ENCODE results near the gene BBX.

Gene BBX

DNA sequence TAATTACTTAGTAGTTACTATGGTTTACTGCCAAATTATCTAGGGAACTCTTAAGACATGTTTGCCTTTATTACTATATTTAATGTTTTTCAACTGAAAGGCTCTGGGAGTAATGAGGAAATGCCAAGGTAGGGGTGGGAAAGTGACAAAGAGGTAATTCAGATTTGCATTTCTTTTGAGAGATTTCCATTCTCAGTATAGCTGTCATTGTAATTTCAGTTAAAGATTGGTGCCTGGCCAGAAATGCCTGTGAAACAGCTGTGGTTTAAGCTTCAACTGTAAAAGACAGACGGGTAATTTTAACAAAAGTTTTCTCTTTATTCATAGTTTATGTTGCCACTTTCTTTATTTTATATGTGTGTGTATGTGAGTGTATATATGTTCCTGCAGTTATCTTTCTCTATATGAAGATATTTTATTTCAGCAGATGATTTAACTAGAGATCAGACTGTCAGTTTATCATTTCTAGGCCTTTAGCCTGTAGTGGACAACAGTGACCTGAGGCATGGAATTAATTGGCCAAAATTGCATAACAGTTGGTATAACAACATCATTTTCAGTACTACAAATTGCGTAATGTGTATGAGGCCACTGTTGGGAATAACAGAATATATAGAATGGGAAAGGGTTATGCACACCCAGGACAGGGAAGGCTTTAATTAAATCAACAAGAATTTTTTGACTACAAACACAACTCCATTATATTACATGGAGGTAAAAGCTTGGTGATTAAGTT, 119.0 kb downstream of the BBX start:
- Histone ChIP-seq H3K27me3 (ENCODE audit: control insufficient read depth in 3 of 3, insufficient read depth in 3 of 3, low read depth in 1 of 3, low read length in 3 of 3) (no peaks in the 10 kb centered on the region), H3K79me1 (ENCODE audit: low read depth, low read length) (no peaks in the 10 kb centered on the region), H2BK15ac (ENCODE audit: low read length) (no peak overlapping the region), H2BK5ac (ENCODE audit: low read length) (no peak overlapping the region), H4K91ac (ENCODE audit: low read depth, low read length, poor library complexity) (no peak overlapping the region), H3K18ac (ENCODE audit: low read length) (no peak overlapping the region), H3K14ac (ENCODE audit: low read length) (no peak overlapping the region), H3K4ac (ENCODE audit: low read length) (no peak overlapping the region), H2AFZ (ENCODE audit: low read length) (no peak overlapping the region), H3K4me3 (ENCODE audit: low read length in 2 of 2) (no peak overlapping the region), H3K4me2 (ENCODE audit: insufficient read depth, low read length, poor library complexity, severe bottlenecking) (no peak overlapping the region), H3K36me3 (replicated peaks in 1 of 2; ENCODE audit: control insufficient read depth in 2 of 2, insufficient read depth in 2 of 2, low read length in 2 of 2) (no peaks in the 10 kb centered on the region), H3K27ac (replicated peaks; ENCODE audit: low read length) (no peak overlapping the region), H4K8ac (ENCODE audit: low read depth, low read length) (no peak overlapping the region), H3K9ac (ENCODE audit: low read depth, low read length, poor library complexity) (no peak overlapping the region), H3K4me1 (ENCODE audit: control insufficient read depth in 2 of 2, insufficient read depth in 1 of 2, low read depth in 1 of 2, low read length in 2 of 2) (peaks cover 4 to 5% of the 10 kb centered on the region in 2 donors), H3K9me3 (replicated peaks in 1 of 2; ENCODE audit: control insufficient read depth in 2 of 2, insufficient read depth in 1 of 2, low read depth in 1 of 2, low read length in 2 of 2) (no peaks in the 10 kb centered on the region), H2BK12ac (ENCODE audit: low read length) (no peak overlapping the region), H2BK120ac (ENCODE audit: low read depth, low read length) (no peak overlapping the region), H3K23ac (ENCODE audit: low read depth, low read length, poor library complexity) (no peak overlapping the region), H2AK5ac (ENCODE audit: low read depth, low read length) (no peak overlapping the region)
- no CpG with 5 or more reads among the region's 2 CpGs for WGBS, 2 donors (ENCODE audit: extremely low coverage in 2 of 2, insufficient read length in 2 of 2, insufficient replicate concordance in 1 of 2)
- no peak for DNase-seq (ENCODE audit: low spot score)

DNA sequence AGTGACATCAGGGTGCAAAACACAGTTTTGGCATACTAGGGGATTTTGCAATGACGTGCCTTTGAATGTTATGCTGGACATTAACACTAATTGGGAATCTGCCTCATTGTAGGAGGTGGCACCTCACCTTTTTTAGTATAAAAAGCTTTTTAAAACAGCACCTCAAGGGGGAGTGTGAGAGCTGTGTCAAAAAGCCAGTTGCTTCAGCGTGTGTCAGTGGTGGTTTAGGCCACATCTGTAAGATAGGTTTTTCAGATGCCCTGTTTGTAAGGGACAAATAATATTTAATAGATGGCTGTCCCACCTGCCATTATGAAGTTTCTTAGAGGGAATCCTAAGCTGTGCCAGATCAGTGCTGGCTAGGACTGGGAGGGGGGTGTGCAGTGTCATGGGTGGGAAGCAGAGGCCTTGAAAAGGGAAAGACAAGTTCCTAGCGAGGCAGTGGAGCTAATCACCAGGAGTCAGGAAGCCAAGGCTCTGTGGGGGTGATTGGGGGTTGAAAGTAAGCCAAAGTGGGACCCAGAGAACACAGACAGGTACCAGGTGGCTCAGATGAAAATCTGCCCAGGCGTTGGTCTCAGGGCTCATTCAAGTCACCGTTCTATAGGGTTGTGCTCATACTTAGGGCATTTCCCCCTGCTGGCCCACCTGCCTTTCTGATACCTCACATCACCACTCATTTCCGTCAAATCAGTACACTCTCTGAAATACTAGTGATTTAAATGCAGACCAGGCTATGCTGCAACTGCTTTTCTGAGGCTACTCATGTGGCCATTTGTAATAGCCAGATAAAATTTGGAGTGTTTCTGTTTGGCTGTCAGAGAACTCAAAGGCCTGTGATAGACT, 120.5 kb downstream of the BBX start:
- Histone ChIP-seq H3K18ac (ENCODE audit: low read length) (peak overlapping the region; percentile 16), H3K36me3 (replicated peaks in 1 of 2; ENCODE audit: control insufficient read depth in 2 of 2, insufficient read depth in 2 of 2, low read length in 2 of 2) (peaks cover 0 to 6% of the 10 kb centered on the region in 2 donors), H4K8ac (ENCODE audit: low read depth, low read length) (no peak overlapping the region), H3K4me1 (ENCODE audit: control insufficient read depth in 2 of 2, insufficient read depth in 1 of 2, low read depth in 1 of 2, low read length in 2 of 2) (peaks cover 4 to 5% of the 10 kb centered on the region in 2 donors), H3K9me3 (replicated peaks in 1 of 2; ENCODE audit: control insufficient read depth in 2 of 2, insufficient read depth in 1 of 2, low read depth in 1 of 2, low read length in 2 of 2) (no peaks in the 10 kb centered on the region), H3K4ac (ENCODE audit: low read length) (no peak overlapping the region), H3K4me2 (ENCODE audit: insufficient read depth, low read length, poor library complexity, severe bottlenecking) (no peak overlapping the region), H3K14ac (ENCODE audit: low read length) (peak overlapping the region; percentile 13), H2BK15ac (ENCODE audit: low read length) (no peak overlapping the region), H3K4me3 (ENCODE audit: low read length in 2 of 2) (no peak overlapping the region), H3K27me3 (ENCODE audit: control insufficient read depth in 3 of 3, insufficient read depth in 3 of 3, low read depth in 1 of 3, low read length in 3 of 3) (no peaks in the 10 kb centered on the region), H2BK5ac (ENCODE audit: low read length) (no peak overlapping the region), H2BK12ac (ENCODE audit: low read length) (no peak overlapping the region), H3K9ac (ENCODE audit: low read depth, low read length, poor library complexity) (no peak overlapping the region), H2AK5ac (ENCODE audit: low read depth, low read length) (no peak overlapping the region), H2BK120ac (ENCODE audit: low read depth, low read length) (no peak overlapping the region), H3K23ac (ENCODE audit: low read depth, low read length, poor library complexity) (no peak overlapping the region), H3K27ac (replicated peaks; ENCODE audit: low read length) (no peak overlapping the region), H2AFZ (ENCODE audit: low read length) (no peak overlapping the region), H3K79me1 (ENCODE audit: low read depth, low read length) (no peaks in the 10 kb centered on the region), H4K91ac (ENCODE audit: low read depth, low read length, poor library complexity) (no peak overlapping the region)
- no CpG with 5 or more reads among the region's 6 CpGs for WGBS, 2 donors (ENCODE audit: extremely low coverage in 2 of 2, insufficient read length in 2 of 2, insufficient replicate concordance in 1 of 2)
- DNase-seq (ENCODE audit: low spot score): no peak

GRCh38 chr3:107644631-107645030, 121.9 kb downstream of the BBX start:
- Histone ChIP-seq H3K14ac (ENCODE audit: low read length) (no peak overlapping the region), H3K18ac (ENCODE audit: low read length) (no peak overlapping the region), H4K91ac (ENCODE audit: low read depth, low read length, poor library complexity) (no peak overlapping the region), H3K9ac (ENCODE audit: low read depth, low read length, poor library complexity) (no peak overlapping the region), H3K27me3 (ENCODE audit: control insufficient read depth in 3 of 3, insufficient read depth in 3 of 3, low read depth in 1 of 3, low read length in 3 of 3) (no peaks in the 10 kb centered on the region), H3K9me3 (replicated peaks in 1 of 2; ENCODE audit: control insufficient read depth in 2 of 2, insufficient read depth in 1 of 2, low read depth in 1 of 2, low read length in 2 of 2) (peaks cover 0 to 7% of the 10 kb centered on the region in 2 donors), H2BK12ac (ENCODE audit: low read length) (no peak overlapping the region), H2BK5ac (ENCODE audit: low read length) (no peak overlapping the region), H2AK5ac (ENCODE audit: low read depth, low read length) (no peak overlapping the region), H2AFZ (ENCODE audit: low read length) (no peak overlapping the region), H3K23ac (ENCODE audit: low read depth, low read length, poor library complexity) (no peak overlapping the region), H3K4me3 (ENCODE audit: low read length in 2 of 2) (no peak overlapping the region), H3K4me1 (ENCODE audit: control insufficient read depth in 2 of 2, insufficient read depth in 1 of 2, low read depth in 1 of 2, low read length in 2 of 2) (peaks cover 4 to 5% of the 10 kb centered on the region in 2 donors), H2BK120ac (ENCODE audit: low read depth, low read length) (no peak overlapping the region), H3K4me2 (ENCODE audit: insufficient read depth, low read length, poor library complexity, severe bottlenecking) (no peak overlapping the region), H3K79me1 (ENCODE audit: low read depth, low read length) (no peaks in the 10 kb centered on the region), H3K27ac (replicated peaks; ENCODE audit: low read length) (no peak overlapping the region), H3K4ac (ENCODE audit: low read length) (no peak overlapping the region), H2BK15ac (ENCODE audit: low read length) (no peak overlapping the region), H4K8ac (ENCODE audit: low read depth, low read length) (no peak overlapping the region), H3K36me3 (replicated peaks in 1 of 2; ENCODE audit: control insufficient read depth in 2 of 2, insufficient read depth in 2 of 2, low read length in 2 of 2) (peaks cover 0 to 14% of the 10 kb centered on the region in 2 donors)
- WGBS, 2 donors (ENCODE audit: extremely low coverage in 2 of 2, insufficient read length in 2 of 2, insufficient replicate concordance in 1 of 2): no CpG with 5 or more reads among the region's 3 CpGs
- no peak for DNase-seq (ENCODE audit: low spot score)

GRCh38 chr3:107650788-107651187, 128.0 kb downstream of the BBX start:
- Histone ChIP-seq H3K27ac (replicated peaks; ENCODE audit: low read length) (no peak overlapping the region), H3K4me3 (ENCODE audit: low read length in 2 of 2) (no peak overlapping the region), H3K9ac (ENCODE audit: low read depth, low read length, poor library complexity) (no peak overlapping the region), H3K18ac (ENCODE audit: low read length) (no peak overlapping the region), H3K27me3 (ENCODE audit: control insufficient read depth in 3 of 3, insufficient read depth in 3 of 3, low read depth in 1 of 3, low read length in 3 of 3) (no peaks in the 10 kb centered on the region), H4K91ac (ENCODE audit: low read depth, low read length, poor library complexity) (no peak overlapping the region), H2BK12ac (ENCODE audit: low read length) (no peak overlapping the region), H3K23ac (ENCODE audit: low read depth, low read length, poor library complexity) (no peak overlapping the region), H3K79me1 (ENCODE audit: low read depth, low read length) (peaks cover 2% of the 10 kb centered on the region), H3K4me2 (ENCODE audit: insufficient read depth, low read length, poor library complexity, severe bottlenecking) (no peak overlapping the region), H2BK15ac (ENCODE audit: low read length) (no peak overlapping the region), H4K8ac (ENCODE audit: low read depth, low read length) (no peak overlapping the region), H3K36me3 (replicated peaks in 1 of 2; ENCODE audit: control insufficient read depth in 2 of 2, insufficient read depth in 2 of 2, low read length in 2 of 2) (peaks cover 0 to 14% of the 10 kb centered on the region in 2 donors), H3K4ac (ENCODE audit: low read length) (no peak overlapping the region), H3K9me3 (replicated peaks in 1 of 2; ENCODE audit: control insufficient read depth in 2 of 2, insufficient read depth in 1 of 2, low read depth in 1 of 2, low read length in 2 of 2) (peaks cover 1 to 13% of the 10 kb centered on the region in 2 donors), H3K4me1 (ENCODE audit: control insufficient read depth in 2 of 2, insufficient read depth in 1 of 2, low read depth in 1 of 2, low read length in 2 of 2) (no peaks in the 10 kb centered on the region), H3K14ac (ENCODE audit: low read length) (no peak overlapping the region), H2AK5ac (ENCODE audit: low read depth, low read length) (no peak overlapping the region), H2AFZ (ENCODE audit: low read length) (no peak overlapping the region), H2BK5ac (ENCODE audit: low read length) (no peak overlapping the region), H2BK120ac (ENCODE audit: low read depth, low read length) (no peak overlapping the region)
- no peak for DNase-seq (ENCODE audit: low spot score)
- WGBS, 2 donors (ENCODE audit: extremely low coverage in 2 of 2, insufficient read length in 2 of 2, insufficient replicate concordance in 1 of 2): no CpG with 5 or more reads among the region's 3 CpGs
